OCI-LY7 (cell line): ENCODE data around the gene CYB5A. TPM values are rescaled to one million over a fixed set of nuclear protein-coding genes. Genes with fewer than 3 reads are reported as not detected.

ENCODE experiments used
- BruUV-seq: library from RNA; stranded (reverse); fragments of 400-500 nt; replicated peaks from 2 replicates; lab custom pipeline; 2021; lab: Mats Ljungman, UMichigan
- CTCF ChIA-PET: fragments of 300-600 bp; sonication (Branson Sonifier 250); formaldehyde crosslinking; loops from one replicate; lab custom pipeline; 2022; ENCODE audit warnings: antibody characterized with exemption; ENCODE audit not compliant: unreplicated experiment; lab: Charles Lee
- POLR2A ChIA-PET: fragments of 300-600 bp; sonication (Branson Sonifier 250); formaldehyde crosslinking; loops from one replicate; lab custom pipeline; 2022; ENCODE audit warnings: antibody characterized with exemption; lab: Charles Lee
- DNase-seq: peaks from one replicate; pipeline ENCODE4 v3.0.0-alpha.2; 2015; ENCODE audit warnings: low spot score
- H2AFZ ChIP-seq: fragments of 200-600 bp; sonication (generic), shearing (Covaris generic); 2 replicates; pipeline ENCODE4 v1.6.1; 2014; ENCODE audit warnings: mild to moderate bottlenecking, antibody characterized with exemption, low read length, moderate library complexity
- H3K27ac ChIP-seq: fragments of 200-600 bp; sonication (generic); 2 replicates; pipeline ENCODE4 v1.5.1; 2014; ENCODE audit warnings: mixed run types, low read depth, mild to moderate bottlenecking, moderate library complexity, low read length, inconsistent platforms; ENCODE audit not compliant: poor library complexity, severe bottlenecking
- H3K36me3 ChIP-seq: fragments of 200-600 bp; sonication (generic); 2 replicates; pipeline ENCODE4 v1.6.1; 2014; ENCODE audit warnings: mild to moderate bottlenecking, antibody characterized with exemption, low read length, moderate library complexity, mixed read lengths; ENCODE audit not compliant: insufficient read depth
- H3K4me1 ChIP-seq: fragments of 200-600 bp; sonication (generic); 2 replicates; pipeline ENCODE4 v1.5.1; 2014; ENCODE audit warnings: mild to moderate bottlenecking, low read length; ENCODE audit not compliant: insufficient read depth, poor library complexity, severe bottlenecking
- H3K4me2 ChIP-seq: fragments of 200-600 bp; sonication (generic); 2 replicates; pipeline ENCODE4 v1.6.1; 2014; ENCODE audit warnings: mild to moderate bottlenecking, low read length
- H3K4me3 ChIP-seq: fragments of 200-600 bp; sonication (generic); 2 replicates; pipeline ENCODE4 v1.5.1; 2014; ENCODE audit warnings: mild to moderate bottlenecking, low read depth, low read length; ENCODE audit not compliant: poor library complexity, severe bottlenecking
- H3K79me2 ChIP-seq: fragments of 200-600 bp; sonication (generic); 2 replicates; pipeline ENCODE4 v1.6.1; 2016; ENCODE audit warnings: low read depth, mild to moderate bottlenecking, low read length, moderate library complexity, mixed read lengths; ENCODE audit not compliant: insufficient read depth
- H3K9me2 ChIP-seq: fragments of 200-600 bp; sonication (generic); 2 replicates; pipeline ENCODE4 v1.6.1; 2016; ENCODE audit warnings: mild to moderate bottlenecking, low read length, mixed read lengths; ENCODE audit not compliant: insufficient read depth
- H3K9me3 ChIP-seq: fragments of 200-600 bp; sonication (generic); 2 replicates; pipeline ENCODE4 v1.6.1; 2014; ENCODE audit warnings: mild to moderate bottlenecking, mixed run types, low read length, mixed read lengths
- H4K20me1 ChIP-seq: fragments of 200-600 bp; sonication (generic); 2 replicates; pipeline ENCODE4 v1.6.1; 2014; ENCODE audit warnings: mild to moderate bottlenecking, antibody characterized with exemption, low read length, moderate library complexity, mixed read lengths; ENCODE audit not compliant: insufficient read depth
- EZH2phosphoT487 ChIP-seq: fragments of 200-600 bp; sonication (generic); IDR thresholded peaks from 2 replicates; pipeline ENCODE4 v1.6.1; 2018; ENCODE audit warnings: low read depth, borderline replicate concordance, mild to moderate bottlenecking, mixed run types, antibody characterized with exemption, low read length, moderate library complexity, mixed read lengths
- intact Hi-C: fragments of 100-400 bp; cut with micrococcal nuclease; formaldehyde crosslinking; loops from one replicate; pipeline ENCODE4 v1.10.0; 2022; ENCODE audit not compliant: unreplicated experiment
- total RNA-seq, 2 experiments: library from RNA; depleted of rRNA in 1 of 2; stranded (reverse); fragments of >200 nt in 1 of 2; shearing (Covaris generic) in 1 of 2; gene quantifications; 2 replicates each; pipeline ENCODE4 v1.2.3, GENCODE V29; 2014 to 2022
- TF ChIP-seq, protein P1 (sequence below): fragments of 200-600 bp; sonication (generic); conservative IDR thresholded peaks from 2 replicates; pipeline ENCODE4 v1.5.1; 2014; ENCODE audit warnings: mild to moderate bottlenecking, antibody characterized with exemption, low read length, moderate library complexity, mixed read lengths

Gene CYB5A
- total RNA-seq, 2 experiments from 2014 or later, result not detected

- Histone ChIP-seq H3K36me3 (no peaks in the 10 kb centered on the region), H2AFZ (no peak overlapping the region), H3K4me2 (no peak overlapping the region), H3K79me2 (no peaks in the 10 kb centered on the region), H3K9me2 (no peaks in the 10 kb centered on the region), H3K9me3 (no peaks in the 10 kb centered on the region), H3K27ac (no peak overlapping the region), H3K4me1 (no peaks in the 10 kb centered on the region), H4K20me1 (no peaks in the 10 kb centered on the region), H3K4me3 (no peak overlapping the region)
- CTCF ChIA-PET, result no interaction called here
- BruUV-seq, result no TSS peak
- no peak for DNase-seq
- POLR2A ChIA-PET, result no interaction called here
- TF ChIP-seq, protein P1, sequence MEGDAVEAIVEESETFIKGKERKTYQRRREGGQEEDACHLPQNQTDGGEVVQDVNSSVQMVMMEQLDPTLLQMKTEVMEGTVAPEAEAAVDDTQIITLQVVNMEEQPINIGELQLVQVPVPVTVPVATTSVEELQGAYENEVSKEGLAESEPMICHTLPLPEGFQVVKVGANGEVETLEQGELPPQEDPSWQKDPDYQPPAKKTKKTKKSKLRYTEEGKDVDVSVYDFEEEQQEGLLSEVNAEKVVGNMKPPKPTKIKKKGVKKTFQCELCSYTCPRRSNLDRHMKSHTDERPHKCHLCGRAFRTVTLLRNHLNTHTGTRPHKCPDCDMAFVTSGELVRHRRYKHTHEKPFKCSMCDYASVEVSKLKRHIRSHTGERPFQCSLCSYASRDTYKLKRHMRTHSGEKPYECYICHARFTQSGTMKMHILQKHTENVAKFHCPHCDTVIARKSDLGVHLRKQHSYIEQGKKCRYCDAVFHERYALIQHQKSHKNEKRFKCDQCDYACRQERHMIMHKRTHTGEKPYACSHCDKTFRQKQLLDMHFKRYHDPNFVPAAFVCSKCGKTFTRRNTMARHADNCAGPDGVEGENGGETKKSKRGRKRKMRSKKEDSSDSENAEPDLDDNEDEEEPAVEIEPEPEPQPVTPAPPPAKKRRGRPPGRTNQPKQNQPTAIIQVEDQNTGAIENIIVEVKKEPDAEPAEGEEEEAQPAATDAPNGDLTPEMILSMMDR, result no peak
- TF ChIP-seq EZH2phosphoT487, result no peak
- intact Hi-C loops, result no loop called here
Observed at GRCh38 chr18:74316257-74317170, 24.8 kb upstream of the CYB5A start.

GRCh38 chr18:74315464-74316256 lies 23.9 kb upstream of the CYB5A start, which contains the start of gene C18orf63:
TSS of gene C18orf63 (plus strand) at chr18:74315839. CDS start at chr18:74317866, 2,027 bp downstream.
- POLR2A ChIA-PET, result no interaction called here
- CTCF ChIA-PET, result no interaction called here

More at GRCh38 chr18:74315464-74316256, 23.9 kb upstream of the CYB5A start, which contains the start of gene C18orf63:
- Histone ChIP-seq H3K4me2 (no peak within 1 kb of the TSS), H3K27ac (no peak within 1 kb of the TSS), H3K4me1 (no peaks in the 10 kb centered on the region), H3K4me3 (no peak within 1 kb of the TSS), H3K9me3 (no peaks in the 10 kb centered on the region), H2AFZ (no peak within 1 kb of the TSS), H4K20me1 (no peaks in the 10 kb centered on the region), H3K79me2 (no peaks in the 10 kb centered on the region), H3K9me2 (no peaks in the 10 kb centered on the region), H3K36me3 (no peaks in the 10 kb centered on the region)
- no peak for DNase-seq
- intact Hi-C loops, result no loop called here
- TF ChIP-seq EZH2phosphoT487, result no peak
- TF ChIP-seq, protein P1, result no peak
- BruUV-seq, result no TSS peak
